Measurements from ENCODE around the gene PDZK1IP1.
"Not testable (repeated sequence)": the region's sequence is repeated elsewhere in the genome, so short reads cannot be mapped to it uniquely, and the experiment has no call there.

The PDZK1IP1 gene

DNA sequence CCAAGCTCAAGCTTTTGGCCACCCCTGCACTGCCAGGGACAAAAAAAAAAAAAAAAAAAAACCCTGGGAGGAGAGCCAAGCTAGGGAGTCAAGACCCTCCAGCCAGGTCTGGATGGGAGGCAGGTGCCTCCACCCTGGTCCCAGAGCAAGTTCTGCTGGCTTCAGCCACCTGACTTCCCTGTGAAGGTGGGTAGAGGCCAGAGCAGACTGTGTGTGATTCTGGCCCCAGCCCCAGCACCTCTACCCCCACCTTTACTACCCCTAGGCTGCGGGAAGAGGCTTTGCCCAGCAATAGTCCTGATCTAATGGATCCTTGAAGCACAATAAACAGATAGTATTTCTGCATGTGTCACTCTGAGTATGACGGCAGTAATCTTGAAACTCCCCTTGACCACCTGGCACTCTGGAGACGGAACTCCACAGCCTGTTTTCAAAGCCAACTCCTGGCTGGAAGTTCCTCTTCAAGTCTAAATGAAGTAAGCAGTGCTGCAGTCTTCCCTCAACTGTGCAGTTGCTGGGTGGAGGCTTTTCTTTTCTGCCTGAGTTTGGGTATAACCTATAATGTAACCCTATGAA is 9.8 kb downstream of the PDZK1IP1 start:
- DNase-seq, result no peak

DNA sequence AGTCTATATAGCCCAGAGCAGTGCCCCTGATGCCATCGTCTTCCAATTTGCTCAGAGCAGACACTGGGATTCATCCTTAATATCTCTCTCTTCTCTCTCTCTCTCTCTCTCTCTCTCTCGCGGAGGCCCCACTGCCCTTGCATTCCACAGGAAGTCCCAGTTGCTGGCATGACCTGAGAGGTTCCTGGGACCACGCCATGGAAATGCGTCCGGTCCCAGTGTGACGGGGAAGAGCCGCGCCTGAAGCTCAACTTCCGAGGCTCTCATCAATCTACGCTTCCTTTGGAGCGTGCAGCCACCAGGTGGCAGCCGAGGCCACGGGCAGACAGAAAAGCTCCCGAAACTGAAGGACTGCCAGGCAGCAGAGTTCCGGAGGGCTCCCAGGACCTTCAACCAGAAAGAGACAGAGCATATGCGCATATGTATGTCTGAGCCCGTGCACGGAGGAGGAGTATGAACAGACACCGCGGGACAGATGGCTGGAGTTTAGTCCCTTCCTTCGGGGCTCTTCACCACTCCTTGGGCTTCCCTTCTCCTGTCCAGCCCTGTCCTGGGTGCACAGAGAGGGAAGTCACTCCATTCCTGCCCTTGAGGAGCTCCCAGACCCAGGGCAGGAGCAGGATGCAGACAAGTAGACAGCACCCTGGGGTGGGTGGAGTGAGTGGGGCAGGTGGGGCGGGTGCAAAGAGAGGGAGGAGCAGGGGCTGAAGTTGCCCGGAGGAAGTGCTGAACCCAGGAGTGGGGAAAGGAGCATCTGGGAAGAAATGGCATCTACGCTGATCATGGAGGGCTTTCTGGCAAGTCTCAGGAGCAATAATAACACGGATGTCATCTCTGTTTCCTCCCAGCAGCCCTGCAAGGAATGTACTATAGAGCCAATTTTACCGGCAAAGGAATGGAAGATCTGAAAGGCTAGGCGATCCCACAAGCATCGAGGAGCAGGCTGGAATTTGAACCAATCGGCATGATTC is 10.5 kb downstream of the PDZK1IP1 start:
- peak; percentile 94 for DNase-seq

DNA sequence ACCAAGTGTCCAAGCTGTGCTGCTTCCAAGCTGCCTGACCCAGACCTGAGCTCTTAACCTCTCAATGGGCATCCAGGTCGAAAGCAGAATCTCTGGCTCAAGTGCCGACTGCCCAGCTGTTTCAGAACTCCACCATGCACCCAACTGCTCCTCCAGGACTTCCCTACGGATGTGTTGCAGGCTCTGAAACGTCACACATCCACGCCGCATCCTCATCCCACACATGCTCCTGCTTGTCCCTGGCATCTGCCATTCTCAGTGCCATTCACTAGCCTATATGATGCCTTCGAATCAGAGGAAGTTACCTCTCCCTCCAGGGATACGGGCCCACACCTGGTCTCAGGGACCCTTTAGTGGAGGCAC is 11.2 kb downstream of the PDZK1IP1 start:
- no peak for DNase-seq

DNA sequence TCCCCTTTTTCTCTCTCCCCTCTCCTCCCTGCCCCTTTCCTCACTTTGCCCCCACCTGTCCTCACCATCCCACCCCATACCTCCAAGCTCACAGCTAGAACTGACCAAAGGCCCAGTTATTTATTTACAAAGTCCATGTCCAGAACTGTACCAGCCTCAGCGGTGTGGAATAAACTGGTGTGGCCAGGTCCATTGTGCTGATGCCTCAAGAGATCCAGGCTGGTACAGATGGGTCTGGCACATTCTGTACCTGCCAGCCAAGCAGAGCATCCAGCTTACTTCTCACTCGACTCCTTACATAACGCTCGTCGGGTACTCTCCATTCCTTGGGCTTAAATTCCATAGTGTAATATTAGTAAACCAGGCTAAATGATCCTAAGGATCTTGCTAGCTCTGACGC is 11.8 kb downstream of the PDZK1IP1 start:
- DNase-seq, result no peak

DNA sequence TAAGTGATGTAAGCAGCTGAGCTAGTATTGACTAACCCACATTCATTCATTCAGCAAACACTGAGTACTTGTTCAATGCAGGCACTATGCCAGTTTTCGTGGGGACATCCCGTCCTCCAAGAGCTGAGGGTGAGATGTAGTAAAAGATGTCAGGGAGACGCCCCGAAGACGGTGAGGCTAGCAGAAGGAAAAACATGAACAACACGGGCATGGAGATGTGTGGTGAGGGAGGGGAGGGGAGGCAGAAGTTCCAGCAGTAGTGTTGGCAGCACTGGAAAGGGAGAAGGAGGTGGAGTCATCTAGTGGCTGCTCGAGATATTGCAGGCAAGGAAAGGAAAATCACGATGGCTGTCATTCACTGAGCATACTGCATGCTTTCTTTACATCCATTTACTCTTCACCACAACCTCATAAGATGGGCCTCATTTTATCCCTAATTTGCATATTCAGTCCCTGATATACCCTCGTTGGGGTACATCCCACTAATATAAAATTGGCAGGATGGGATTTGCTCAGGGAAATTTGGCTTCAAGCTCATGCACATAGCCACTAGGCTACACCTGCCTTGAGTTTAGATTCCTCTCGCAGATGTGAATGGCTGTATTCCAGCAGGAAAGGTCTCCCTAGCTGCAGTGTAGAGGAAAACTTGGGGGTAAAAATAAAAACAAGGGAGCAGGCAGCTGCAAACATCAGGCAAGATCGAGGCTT is 14.5 kb downstream of the PDZK1IP1 start:
- no peak for DNase-seq

DNA sequence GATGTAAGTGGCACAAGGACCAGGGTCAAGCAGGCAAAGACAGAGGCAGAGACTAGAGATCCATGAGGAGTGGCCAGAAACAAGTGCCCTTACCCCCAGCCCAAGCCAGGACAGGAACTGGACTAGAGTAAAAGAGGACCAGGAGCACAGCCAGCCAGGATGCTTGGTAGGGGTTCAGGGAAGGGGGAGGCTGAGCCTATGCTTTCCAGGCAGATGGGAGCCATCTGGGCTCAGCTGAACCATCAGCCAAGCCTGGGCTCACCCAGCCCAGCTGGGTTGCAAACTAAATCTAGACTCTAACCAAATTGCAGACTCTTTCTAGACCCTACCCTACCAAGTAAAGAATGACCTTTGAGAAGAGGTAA is 15.2 kb downstream of the PDZK1IP1 start:
- DNase-seq, result no peak

DNA sequence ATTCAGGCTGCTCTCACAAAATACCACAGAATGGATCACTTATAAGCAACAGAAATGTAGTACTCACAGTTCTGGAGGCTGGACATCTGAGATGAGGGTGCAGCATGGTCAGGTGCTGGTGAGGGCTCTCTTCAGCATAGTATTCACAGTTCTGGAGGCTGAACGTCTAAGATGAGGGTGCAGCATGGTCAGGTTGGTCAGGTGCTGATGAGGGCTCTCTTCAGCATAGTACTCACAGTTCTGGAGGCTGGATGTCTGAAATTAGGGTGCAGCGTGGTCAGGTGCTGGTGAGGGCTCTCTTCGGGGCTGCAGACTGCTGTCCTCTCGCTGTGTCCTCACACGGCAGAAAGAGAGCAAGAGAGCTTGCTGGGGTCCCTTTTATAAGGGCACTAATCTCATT is 17.1 kb downstream of the PDZK1IP1 start:
- DNase-seq, result no peak

DNA sequence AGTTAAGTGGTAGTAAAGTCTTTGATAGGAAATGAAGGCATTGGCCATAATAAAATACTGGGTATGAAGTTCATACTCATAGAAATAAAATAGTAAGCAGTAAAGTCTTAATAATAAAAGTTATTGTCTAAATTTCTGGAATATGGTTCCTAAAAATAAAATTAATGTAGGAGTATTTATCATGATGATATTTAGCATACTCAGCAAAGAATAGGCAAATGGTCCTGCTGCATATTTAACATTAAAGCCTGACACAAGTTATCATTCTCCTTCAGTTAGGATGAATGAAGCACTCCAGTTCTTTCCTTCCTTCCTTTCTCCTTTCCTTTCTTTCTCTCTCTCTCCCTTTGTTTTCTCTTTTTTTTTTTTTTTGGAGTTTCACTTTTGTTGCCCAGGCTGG is 25.3 kb downstream of the PDZK1IP1 start:
- no peak for DNase-seq

DNA sequence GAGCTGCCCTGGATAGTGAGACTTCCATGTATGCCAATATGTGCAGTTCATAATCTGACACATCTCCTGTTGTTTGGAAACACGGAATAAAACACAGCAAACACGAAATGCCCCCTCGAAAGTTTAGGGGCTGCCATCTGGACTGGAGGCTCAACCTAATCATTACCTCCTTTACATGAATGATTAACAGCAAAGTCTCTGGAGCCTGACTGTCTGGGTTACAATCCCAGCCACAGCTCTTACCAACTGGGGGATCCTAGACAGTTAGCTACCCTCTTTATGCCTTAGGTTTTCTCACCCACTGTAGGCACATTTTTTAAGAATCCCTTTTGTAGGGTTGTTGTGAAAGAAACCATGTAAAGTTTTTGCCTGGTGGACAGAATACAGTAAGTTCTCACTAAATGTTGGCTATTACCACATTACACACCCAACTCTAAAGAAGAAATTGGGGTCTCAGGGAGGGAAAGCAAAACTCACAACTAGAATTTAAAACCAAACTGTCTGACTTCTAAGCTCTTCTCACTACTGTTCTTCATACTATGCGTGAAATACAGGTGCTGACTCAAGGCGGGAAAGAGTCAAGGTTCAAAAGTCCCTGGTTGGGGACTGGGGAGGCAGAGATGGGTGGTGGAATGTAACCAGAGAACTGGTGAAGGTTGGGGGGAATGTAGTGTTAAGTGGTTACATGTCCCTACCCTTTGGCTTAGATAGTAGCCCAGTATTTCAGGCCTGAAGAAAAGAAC is 28.4 kb downstream of the PDZK1IP1 start:
- no peak for DNase-seq

DNA sequence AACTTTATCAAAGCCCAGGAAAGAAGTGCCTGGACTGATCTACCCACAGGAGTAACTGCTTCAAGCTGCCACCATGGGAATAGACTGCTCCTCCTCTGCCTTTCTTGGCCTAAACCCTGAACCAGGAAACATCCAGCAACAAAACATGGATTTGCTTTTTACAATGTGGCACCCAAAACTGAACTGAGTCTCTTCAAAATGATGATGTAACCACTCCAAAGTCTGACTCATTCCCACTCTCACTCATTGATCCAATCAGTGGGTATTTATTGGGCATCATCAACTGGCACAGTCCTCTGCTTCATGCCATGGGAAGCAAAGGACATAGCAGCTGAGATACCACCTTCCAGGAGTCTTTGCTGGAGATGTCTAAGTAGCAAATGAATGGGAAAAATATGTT is 29.1 kb downstream of the PDZK1IP1 start:
- no peak for DNase-seq

DNA sequence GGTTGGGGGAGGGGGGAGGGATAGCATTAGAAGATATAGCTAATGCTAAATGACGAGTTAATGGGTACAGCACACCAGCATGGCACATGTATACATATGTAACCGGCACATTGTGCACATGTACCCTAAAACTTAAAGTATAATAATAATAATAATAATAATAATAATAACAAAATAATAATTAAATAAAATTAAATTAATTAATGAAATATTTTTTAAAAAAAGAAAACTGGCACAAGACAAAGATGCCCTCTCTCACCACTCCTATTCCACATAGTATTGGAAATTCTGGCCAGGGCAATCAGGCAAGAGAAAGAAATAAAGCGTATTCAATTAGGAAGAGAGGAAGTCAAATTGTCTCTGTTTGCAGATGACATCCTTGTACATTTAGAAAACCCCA is 31.9 kb downstream of the PDZK1IP1 start:
- DNase-seq, result not testable (repeated sequence)

DNA sequence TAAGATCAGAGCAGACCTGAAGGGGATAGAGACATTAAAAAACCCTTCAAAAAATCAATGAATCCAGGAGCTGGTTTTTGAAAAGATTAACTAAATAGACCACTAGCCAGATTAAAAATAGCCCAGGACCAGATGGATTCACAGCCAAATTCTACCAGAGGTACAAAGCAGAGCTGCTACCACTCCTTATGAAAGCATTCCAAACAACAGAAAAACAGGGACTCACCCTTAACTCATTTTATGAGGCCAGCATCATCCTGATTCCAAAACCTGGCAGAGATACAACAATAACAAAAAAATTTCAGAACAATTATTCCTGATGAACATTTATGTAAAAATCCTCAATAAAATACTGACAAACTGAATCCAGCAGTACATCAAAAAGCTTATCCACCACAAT is 33.4 kb downstream of the PDZK1IP1 start:
- not testable (repeated sequence) for DNase-seq

DNA sequence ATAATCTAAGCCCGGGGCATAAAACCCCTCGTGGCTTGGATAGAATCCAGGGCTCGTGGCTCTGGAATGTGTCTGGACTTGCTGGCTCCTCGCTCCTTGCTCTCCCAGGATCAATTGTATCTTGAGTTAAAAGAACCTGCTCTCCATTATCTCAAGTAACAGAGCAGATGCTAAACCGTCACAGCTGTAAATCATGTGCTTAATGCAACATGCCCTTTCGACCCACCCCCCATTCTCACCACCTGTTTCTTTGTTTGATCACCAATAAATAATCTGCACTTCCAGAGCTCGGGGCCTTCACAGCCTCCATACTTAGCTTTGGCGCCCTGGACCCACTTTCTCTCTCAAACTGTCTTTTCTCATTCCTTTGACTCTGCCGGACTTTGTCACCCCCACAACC is 40.7 kb downstream of the PDZK1IP1 start:
- not testable (repeated sequence) for DNase-seq

DNA sequence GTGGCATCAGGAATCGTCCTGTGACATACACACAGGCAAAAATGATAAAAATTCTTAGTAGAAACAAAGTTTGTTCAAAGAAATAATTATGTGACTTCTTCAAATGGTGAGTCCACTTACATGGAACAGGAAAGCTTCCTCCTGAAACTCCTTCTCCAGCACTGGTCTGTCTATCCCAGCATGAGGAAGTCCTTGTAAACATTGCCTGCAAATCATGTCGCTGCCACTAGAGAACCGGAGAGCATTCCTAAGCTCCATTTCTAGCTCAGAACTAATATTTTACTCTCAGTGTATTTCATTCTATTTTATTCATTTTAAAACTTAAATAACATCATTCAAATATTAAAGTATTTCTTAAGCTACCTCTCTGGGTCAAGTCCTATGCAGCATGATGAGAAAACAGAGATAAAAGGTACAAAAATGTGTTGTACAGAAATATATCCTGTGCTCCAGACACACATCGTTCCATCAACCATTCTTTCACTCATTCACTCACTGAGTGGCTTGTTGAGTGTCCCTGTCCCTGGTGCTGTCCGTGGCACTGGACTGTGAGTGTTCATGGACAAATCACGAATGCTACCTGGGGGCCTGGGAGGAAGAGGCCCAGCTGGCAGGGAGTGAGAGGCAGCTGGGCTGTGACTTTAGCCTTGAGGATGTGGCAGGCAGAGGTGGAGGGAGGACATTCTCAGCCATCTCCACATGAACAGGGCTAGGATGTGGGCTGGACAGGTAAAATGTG is 42.6 kb downstream of the PDZK1IP1 start:
- no peak for DNase-seq

DNA sequence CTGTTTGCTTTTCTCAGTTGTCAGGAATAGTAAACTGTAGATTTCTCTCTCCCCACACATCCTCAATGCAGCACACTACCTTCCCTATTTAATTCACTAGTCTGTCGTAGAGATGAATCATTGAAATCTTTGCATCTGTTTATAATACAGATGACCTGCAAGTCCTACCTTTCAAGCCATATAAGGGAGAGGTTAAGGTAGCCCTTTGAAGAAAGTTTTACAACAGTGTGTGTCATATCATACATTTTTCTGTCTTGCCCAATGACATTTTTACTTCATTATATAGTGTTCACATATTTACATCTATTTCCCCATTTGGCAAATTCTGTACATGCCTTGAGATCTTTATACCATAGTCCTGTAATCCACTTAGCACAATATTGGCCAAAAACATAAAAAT is 43.3 kb downstream of the PDZK1IP1 start:
- not testable (repeated sequence) for DNase-seq

DNA sequence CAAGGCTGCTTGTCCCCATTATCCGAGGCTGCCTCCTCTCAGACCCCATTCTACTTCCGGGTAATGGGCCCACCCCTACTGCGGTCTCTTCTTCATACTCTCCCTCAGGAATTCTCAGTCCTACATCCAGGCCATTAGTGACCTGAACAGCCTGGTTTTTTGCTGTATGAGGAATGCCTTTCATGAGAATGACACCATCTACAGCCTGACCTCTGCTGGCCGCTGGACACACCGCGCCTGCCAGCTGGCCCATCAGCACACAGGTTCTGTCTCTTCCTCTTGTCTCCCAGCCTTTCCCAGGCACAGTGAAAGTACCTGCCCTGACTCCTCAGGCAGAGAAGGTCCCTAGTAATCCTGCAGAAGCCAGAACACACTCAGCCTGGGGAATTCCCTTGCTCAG is 46.2 kb downstream of the PDZK1IP1 start:
- not testable (repeated sequence) for DNase-seq

DNA sequence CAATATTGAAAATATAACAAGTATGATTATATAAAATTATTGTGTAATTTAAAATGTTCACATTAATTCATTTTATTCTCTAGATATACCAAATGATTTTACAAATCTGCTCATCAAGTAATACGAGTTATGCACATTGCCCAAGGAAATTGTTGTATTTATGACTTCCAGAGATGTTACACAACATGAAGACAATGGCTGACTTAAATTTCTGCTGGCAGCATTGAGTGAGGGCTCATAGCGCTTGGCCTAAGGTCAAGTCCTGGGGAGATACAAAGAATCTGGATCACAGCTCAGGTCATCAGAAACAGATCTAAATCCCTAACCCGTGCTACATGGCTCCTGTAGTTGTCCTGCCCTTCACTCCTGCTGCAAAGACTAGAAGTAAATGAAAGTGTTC is 49.5 kb downstream of the PDZK1IP1 start:
- DNase-seq, result not testable (repeated sequence)

DNA sequence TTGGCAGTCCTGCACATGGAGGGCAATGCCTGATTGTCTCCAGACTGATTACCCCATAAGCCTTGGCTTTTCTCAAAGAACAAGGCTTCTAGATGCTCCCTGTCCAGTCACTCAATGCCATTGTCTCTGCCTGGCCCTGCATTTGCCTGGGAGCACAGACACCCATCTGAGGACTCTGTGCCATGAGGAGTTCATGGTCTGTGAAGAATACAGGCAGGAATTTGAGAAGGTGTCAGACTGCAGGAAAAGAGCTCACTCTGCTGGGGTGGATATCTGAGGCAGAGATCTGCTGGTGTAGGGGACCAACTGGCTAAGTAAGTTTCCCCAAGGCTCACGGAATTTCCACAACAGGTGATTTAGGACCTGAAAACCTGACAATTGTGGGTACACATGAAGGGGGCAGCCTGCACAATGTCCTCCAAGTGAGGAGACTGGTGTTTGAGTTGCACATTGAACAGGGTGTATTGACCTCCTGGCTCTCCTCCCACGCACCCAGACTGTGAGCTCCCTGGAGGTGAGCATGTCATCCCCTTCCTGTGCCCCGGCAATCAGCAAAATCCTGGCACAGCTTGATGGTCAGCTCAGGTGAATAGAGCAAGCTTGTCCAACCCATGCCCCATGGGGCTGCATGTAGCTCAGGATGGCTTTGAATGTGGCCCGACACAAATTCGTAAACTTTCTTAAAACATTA is 51.8 kb downstream of the PDZK1IP1 start:
- no peak for DNase-seq

DNA sequence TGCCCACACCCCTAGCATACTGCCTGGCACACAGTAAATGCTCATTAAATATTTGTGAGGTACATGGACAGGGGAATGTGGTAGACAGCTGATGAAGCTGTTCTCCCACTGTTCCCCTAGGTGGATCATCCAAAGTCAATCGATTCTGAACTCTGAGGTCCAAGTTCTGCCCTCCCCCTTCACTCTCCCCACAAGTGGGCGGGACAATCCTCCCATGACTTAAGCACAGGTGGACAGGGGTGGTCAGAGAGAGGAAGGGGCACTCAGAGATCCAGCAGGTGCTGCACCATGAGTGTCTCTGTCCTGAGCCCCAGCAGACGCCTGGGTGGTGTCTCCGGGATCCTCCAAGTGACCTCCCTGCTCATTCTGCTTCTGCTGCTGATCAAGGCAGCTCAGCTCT is 52.6 kb downstream of the PDZK1IP1 start, which contains the start of gene CYP4A22:
TSS of gene CYP4A22 (plus strand) at position 244 of the 400 bp plus-strand sequence. CDS start at position 289, 45 bp downstream.
- DNase-seq, result no peak
